Prostate gland (tissue), 2 donors: ENCODE results near the gene PRKD1.

Experiments used
- POLR2A ChIP-seq: fragments of 450-650 bp; IDR thresholded peaks from one replicate; pipeline ENCODE4 v1.6.1; 2016; ENCODE audit warnings: antibody characterized with exemption, mild to moderate bottlenecking
- POLR2AphosphoS5 ChIP-seq: sonication (generic); formaldehyde crosslinking; IDR thresholded peaks from one replicate; pipeline ENCODE4 v1.6.1; 2017; ENCODE audit warnings: antibody characterized with exemption
- TF ChIP-seq, protein P1 (sequence below), 4 experiments: fragments of 200-600 bp in 2 of 4; fragments of 450-650 bp in 2 of 4; sonication (generic) in 2 of 4; IDR thresholded peaks; 1 replicate in 3 of 4; 2 replicates in 1 of 4; pipeline ENCODE4 v1.5.1; 2016 to 2019; ENCODE audit warnings: antibody characterized with exemption in 4 of 4, mild to moderate bottlenecking in 2 of 4, moderate library complexity in 2 of 4

DNA sequence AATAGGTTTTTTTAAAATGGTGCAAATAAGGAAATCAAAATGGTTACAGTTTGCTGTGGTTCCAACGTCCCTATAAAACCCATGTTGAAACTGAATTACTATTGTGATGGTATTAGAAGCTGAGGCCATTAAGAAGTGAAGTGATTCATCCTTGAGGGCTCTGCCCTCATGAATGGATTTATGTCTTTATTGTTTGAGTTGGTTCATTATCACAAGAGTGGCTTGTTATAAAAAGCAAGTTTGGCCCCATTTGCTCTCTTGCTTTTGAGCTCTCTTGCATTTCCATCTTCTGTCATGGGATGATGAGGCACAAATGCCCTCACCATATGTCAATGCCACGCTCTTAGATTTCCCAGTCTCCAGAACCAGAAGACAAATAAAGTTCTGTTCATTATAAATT is 62.3 kb downstream of the PRKD1 start:
- TF ChIP-seq, protein P1, sequence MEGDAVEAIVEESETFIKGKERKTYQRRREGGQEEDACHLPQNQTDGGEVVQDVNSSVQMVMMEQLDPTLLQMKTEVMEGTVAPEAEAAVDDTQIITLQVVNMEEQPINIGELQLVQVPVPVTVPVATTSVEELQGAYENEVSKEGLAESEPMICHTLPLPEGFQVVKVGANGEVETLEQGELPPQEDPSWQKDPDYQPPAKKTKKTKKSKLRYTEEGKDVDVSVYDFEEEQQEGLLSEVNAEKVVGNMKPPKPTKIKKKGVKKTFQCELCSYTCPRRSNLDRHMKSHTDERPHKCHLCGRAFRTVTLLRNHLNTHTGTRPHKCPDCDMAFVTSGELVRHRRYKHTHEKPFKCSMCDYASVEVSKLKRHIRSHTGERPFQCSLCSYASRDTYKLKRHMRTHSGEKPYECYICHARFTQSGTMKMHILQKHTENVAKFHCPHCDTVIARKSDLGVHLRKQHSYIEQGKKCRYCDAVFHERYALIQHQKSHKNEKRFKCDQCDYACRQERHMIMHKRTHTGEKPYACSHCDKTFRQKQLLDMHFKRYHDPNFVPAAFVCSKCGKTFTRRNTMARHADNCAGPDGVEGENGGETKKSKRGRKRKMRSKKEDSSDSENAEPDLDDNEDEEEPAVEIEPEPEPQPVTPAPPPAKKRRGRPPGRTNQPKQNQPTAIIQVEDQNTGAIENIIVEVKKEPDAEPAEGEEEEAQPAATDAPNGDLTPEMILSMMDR (IDR thresholded peaks at IDR 0.05): no peak
- TF ChIP-seq POLR2AphosphoS5: no peak
- TF ChIP-seq POLR2A: no peak
